ENCODE results near the gene POLR2M.

The POLR2M gene

DNA sequence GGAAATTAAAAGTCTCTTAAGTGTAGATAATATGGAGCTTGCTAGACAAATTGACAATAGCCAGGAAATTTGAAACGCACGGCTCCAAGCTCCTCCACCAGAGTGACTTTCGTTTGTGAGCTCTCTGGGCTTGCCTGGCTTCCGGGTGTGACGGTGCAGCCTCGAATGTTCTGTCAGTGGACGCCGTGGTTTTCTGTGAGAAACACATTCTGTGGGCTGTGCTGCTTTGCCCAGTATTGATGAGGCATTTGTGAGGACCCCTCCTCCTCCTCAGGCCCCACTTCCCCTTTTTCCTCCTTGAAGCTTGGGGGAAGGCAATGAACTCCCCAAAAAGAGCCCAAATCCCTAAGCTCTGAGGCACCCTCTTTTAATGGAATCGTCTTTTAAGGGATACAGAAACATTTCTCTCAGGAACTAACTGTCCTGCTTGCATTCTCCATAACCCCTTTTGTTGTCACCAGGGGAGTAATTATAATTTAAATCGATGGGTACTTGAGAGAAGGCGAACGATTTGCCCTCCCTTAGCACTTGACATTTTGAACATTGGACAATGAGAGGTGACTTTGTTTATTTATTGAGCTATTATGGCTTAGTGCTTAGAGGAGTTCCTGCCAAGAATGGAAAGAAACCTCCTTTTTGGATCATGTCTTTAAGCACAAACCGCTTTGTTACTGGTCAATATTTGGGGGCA is 40.8 kb downstream of the POLR2M start:
- no peak overlapping the region for H3K4me3 ChIP-seq (replicated peaks; ENCODE audit: low read depth, low read length)
- TF ChIP-seq CTCF (IDR thresholded peaks at IDR 0.05; ENCODE audit: insufficient read depth, low read length, poor library complexity, severe bottlenecking) = no peak

GRCh38 chr15:57751177-57751800 is 44.8 kb downstream of the POLR2M start:
- Histone ChIP-seq H3K4me3 (replicated peaks; ENCODE audit: low read depth, low read length) (no peak overlapping the region), H3K36me3 (ENCODE audit: control insufficient read depth, insufficient read depth, low read length) (no peaks in the 10 kb centered on the region), H3K27me3 (replicated peaks; ENCODE audit: control insufficient read depth, insufficient read depth, low read length) (no peaks in the 10 kb centered on the region; the same call in 1 of the 2 replicates)
- no peak for DNase-seq (ENCODE audit: extremely low read depth, insufficient read length)
- peak; percentile 60 for TF ChIP-seq CTCF (IDR thresholded peaks at IDR 0.05; ENCODE audit: insufficient read depth, low read length, poor library complexity, severe bottlenecking)

More for the DNA sequence above, 40.8 kb downstream of the POLR2M start:
- H3K36me3 ChIP-seq (ENCODE audit: control insufficient read depth, insufficient read depth, low read length) = no peaks in the 10 kb centered on the region
- no peak for DNase-seq (ENCODE audit: extremely low read depth, insufficient read length)
- no peaks in the 10 kb centered on the region; the same call in 1 of the 2 replicates for H3K27me3 ChIP-seq (replicated peaks; ENCODE audit: control insufficient read depth, insufficient read depth, low read length)

DNA sequence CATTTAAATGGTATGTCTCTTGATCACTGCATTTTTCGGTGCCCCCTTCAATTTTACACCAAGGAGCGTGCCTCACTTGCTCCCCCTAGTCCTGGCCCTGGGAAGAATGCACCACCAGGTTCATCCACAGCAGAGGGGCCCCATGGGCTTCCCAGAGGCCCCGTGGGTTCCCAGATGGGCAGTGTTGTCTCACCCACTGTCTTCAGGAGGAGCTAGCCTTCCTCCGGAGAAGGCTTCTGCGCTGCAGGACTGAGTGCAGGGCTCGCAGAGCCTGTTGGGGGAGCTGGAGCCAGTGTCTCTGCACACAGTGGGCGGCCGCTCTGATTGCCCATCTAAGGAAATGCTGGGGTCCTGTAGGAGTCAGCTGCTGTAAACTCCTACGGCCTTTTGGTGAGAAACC is 45.9 kb downstream of the POLR2M start:
- no peaks in the 10 kb centered on the region; the same call in 1 of the 2 replicates for H3K27me3 ChIP-seq (replicated peaks; ENCODE audit: control insufficient read depth, insufficient read depth, low read length)
- no peak for DNase-seq (ENCODE audit: extremely low read depth, insufficient read length)
- no peaks in the 10 kb centered on the region for H3K36me3 ChIP-seq (ENCODE audit: control insufficient read depth, insufficient read depth, low read length)
- no peak for TF ChIP-seq CTCF (IDR thresholded peaks at IDR 0.05; ENCODE audit: insufficient read depth, low read length, poor library complexity, severe bottlenecking)
- no peak overlapping the region for H3K4me3 ChIP-seq (replicated peaks; ENCODE audit: low read depth, low read length)

GRCh38 chr15:57752840-57753239 is 46.3 kb downstream of the POLR2M start:
- Histone ChIP-seq H3K27me3 (replicated peaks; ENCODE audit: control insufficient read depth, insufficient read depth, low read length) (no peaks in the 10 kb centered on the region; the same call in 1 of the 2 replicates), H3K4me3 (replicated peaks; ENCODE audit: low read depth, low read length) (no peak overlapping the region), H3K36me3 (ENCODE audit: control insufficient read depth, insufficient read depth, low read length) (no peaks in the 10 kb centered on the region)
- no peak for TF ChIP-seq CTCF (IDR thresholded peaks at IDR 0.05; ENCODE audit: insufficient read depth, low read length, poor library complexity, severe bottlenecking)
- DNase-seq (ENCODE audit: extremely low read depth, insufficient read length) = no peak

DNA sequence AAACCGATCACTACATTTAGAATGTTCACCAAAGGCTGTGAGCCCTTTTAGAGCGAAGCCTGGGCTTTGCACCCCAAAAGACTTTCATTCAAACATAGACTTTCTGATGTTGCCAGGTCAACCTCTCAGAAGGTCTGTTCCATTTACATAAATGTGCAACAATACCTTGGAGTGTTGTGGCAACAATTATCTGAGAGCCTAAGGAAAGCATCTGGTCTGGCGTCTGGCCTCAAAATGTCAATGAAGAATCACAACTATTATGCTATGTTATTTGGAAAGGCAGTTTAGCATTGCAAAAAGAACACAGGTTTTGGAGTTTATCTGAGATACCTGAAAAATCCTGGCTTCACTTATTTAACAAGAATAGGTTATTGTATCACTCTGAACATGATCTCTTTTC is 50.0 kb downstream of the POLR2M start:
- TF ChIP-seq CTCF (IDR thresholded peaks at IDR 0.05; ENCODE audit: insufficient read depth, low read length, poor library complexity, severe bottlenecking) = no peak
- Histone ChIP-seq H3K27me3 (replicated peaks; ENCODE audit: control insufficient read depth, insufficient read depth, low read length) (no peaks in the 10 kb centered on the region), H3K36me3 (ENCODE audit: control insufficient read depth, insufficient read depth, low read length) (no peaks in the 10 kb centered on the region), H3K4me3 (replicated peaks; ENCODE audit: low read depth, low read length) (no peak overlapping the region)
- no peak for DNase-seq (ENCODE audit: extremely low read depth, insufficient read length)

Measured in GM06990 (cell line).